ENCODE measurements around the gene DOK5.
"Not testable (repeated sequence)": the region's sequence is repeated elsewhere in the genome, so short reads cannot be mapped to it uniquely, and the experiment has no call there.

DOK5 gene

DNA sequence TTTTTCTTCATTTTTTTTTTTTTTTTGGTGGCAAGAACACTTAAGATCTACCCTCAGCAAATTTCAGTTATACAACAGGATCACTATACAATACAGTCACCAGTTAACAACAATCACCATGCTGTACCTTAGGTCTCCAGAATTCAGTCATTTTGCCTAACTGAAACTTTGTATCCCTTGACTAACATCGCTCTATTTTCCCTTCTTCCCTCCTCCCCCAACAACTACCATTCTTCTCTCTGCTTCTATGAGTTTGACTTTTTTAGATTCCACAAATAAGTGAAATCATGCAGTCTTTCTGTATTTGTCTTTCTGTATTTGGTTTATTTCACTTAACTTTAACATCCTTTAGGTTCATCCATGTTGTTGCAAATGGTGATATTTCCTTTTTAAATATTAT is 42.4 kb upstream of the DOK5 start:
- Histone ChIP-seq H3K27ac (ENCODE audit: low read length) (no peak overlapping the region), H3K4me3 (ENCODE audit: low read depth in 1 of 2, low read length in 2 of 2) (no peak overlapping the region), H3K36me3 (ENCODE audit: insufficient read depth, low read length) (no peaks in the 10 kb centered on the region), H3K4me1 (ENCODE audit: insufficient read depth, low read length) (no peaks in the 10 kb centered on the region), H4K20me1 (ENCODE audit: insufficient read depth, low read length) (no peaks in the 10 kb centered on the region), H3K79me2 (ENCODE audit: insufficient read depth, low read length) (no peaks in the 10 kb centered on the region), H3K27me3 (ENCODE audit: insufficient read depth, low read length, poor library complexity) (peaks cover 11% of the 10 kb centered on the region), H3K4me2 (ENCODE audit: insufficient read depth, low read length) (no peak overlapping the region), H2AFZ (ENCODE audit: low read depth, low read length) (no peak overlapping the region), H3K9me3 (ENCODE audit: insufficient read depth, low read length, severe bottlenecking) (no peaks in the 10 kb centered on the region), H3K9ac (ENCODE audit: low read depth, low read length) (no peak overlapping the region)
- TF ChIP-seq EZH2 (IDR thresholded peaks at IDR 0.05; ENCODE audit: borderline replicate concordance, low read depth, low read length, severe bottlenecking): no peak
- TF ChIP-seq, protein P1, sequence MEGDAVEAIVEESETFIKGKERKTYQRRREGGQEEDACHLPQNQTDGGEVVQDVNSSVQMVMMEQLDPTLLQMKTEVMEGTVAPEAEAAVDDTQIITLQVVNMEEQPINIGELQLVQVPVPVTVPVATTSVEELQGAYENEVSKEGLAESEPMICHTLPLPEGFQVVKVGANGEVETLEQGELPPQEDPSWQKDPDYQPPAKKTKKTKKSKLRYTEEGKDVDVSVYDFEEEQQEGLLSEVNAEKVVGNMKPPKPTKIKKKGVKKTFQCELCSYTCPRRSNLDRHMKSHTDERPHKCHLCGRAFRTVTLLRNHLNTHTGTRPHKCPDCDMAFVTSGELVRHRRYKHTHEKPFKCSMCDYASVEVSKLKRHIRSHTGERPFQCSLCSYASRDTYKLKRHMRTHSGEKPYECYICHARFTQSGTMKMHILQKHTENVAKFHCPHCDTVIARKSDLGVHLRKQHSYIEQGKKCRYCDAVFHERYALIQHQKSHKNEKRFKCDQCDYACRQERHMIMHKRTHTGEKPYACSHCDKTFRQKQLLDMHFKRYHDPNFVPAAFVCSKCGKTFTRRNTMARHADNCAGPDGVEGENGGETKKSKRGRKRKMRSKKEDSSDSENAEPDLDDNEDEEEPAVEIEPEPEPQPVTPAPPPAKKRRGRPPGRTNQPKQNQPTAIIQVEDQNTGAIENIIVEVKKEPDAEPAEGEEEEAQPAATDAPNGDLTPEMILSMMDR (IDR thresholded peaks at IDR 0.05; ENCODE audit: borderline replicate concordance, extremely low read depth, low read length, poor library complexity, severe bottlenecking): no peak
- ATAC-seq (ENCODE audit: insufficient read depth, low read depth) (no peak), DNase-seq (no peak)

DNA sequence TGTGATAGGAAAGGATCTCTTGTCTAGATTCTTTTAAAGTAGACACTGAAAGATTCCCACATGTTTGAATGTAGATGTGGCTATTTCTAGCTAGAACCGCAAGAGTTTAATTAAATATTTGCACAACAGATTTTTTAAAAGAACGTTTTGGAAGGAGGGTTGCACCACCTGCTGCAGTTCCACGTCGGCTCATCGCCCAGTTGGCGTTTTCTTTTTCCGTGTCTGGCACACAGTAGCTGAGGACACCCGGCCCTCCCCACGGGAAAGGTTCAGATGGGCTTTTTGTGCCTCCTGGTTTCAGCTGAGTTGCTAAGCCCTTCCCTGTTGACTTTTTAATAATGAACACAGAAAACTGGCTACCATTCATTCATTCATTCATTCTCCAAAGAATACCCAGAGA is 41.8 kb upstream of the DOK5 start:
- Histone ChIP-seq H3K4me2 (ENCODE audit: insufficient read depth, low read length) (no peak overlapping the region), H2AFZ (ENCODE audit: low read depth, low read length) (no peak overlapping the region), H3K4me3 (ENCODE audit: low read depth in 1 of 2, low read length in 2 of 2) (no peak overlapping the region), H3K27ac (ENCODE audit: low read length) (no peak overlapping the region), H3K9ac (ENCODE audit: low read depth, low read length) (no peak overlapping the region), H3K27me3 (ENCODE audit: insufficient read depth, low read length, poor library complexity) (peaks cover 11% of the 10 kb centered on the region), H4K20me1 (ENCODE audit: insufficient read depth, low read length) (no peaks in the 10 kb centered on the region), H3K79me2 (ENCODE audit: insufficient read depth, low read length) (no peaks in the 10 kb centered on the region), H3K9me3 (ENCODE audit: insufficient read depth, low read length, severe bottlenecking) (no peaks in the 10 kb centered on the region), H3K36me3 (ENCODE audit: insufficient read depth, low read length) (no peaks in the 10 kb centered on the region), H3K4me1 (ENCODE audit: insufficient read depth, low read length) (no peaks in the 10 kb centered on the region)
- DNase-seq (no peak), ATAC-seq (ENCODE audit: insufficient read depth, low read depth) (no peak)
- TF ChIP-seq EZH2 (IDR thresholded peaks at IDR 0.05; ENCODE audit: borderline replicate concordance, low read depth, low read length, severe bottlenecking): no peak
- TF ChIP-seq, protein P1 (IDR thresholded peaks at IDR 0.05; ENCODE audit: borderline replicate concordance, extremely low read depth, low read length, poor library complexity, severe bottlenecking): no peak

- ATAC-seq (ENCODE audit: insufficient read depth, low read depth): no peak
- Histone ChIP-seq H2AFZ (ENCODE audit: low read depth, low read length) (no peak overlapping the region), H3K27ac (ENCODE audit: low read length) (no peak overlapping the region), H3K27me3 (ENCODE audit: insufficient read depth, low read length, poor library complexity) (peaks cover 11% of the 10 kb centered on the region), H3K4me3 (ENCODE audit: low read depth in 1 of 2, low read length in 2 of 2) (no peak overlapping the region), H3K9ac (ENCODE audit: low read depth, low read length) (no peak overlapping the region), H3K9me3 (ENCODE audit: insufficient read depth, low read length, severe bottlenecking) (no peaks in the 10 kb centered on the region), H3K4me2 (ENCODE audit: insufficient read depth, low read length) (no peak overlapping the region), H3K4me1 (ENCODE audit: insufficient read depth, low read length) (no peaks in the 10 kb centered on the region), H4K20me1 (ENCODE audit: insufficient read depth, low read length) (no peaks in the 10 kb centered on the region), H3K79me2 (ENCODE audit: insufficient read depth, low read length) (no peaks in the 10 kb centered on the region), H3K36me3 (ENCODE audit: insufficient read depth, low read length) (no peaks in the 10 kb centered on the region)
- TF ChIP-seq, protein P1 (IDR thresholded peaks at IDR 0.05; ENCODE audit: borderline replicate concordance, extremely low read depth, low read length, poor library complexity, severe bottlenecking): no peak
- TF ChIP-seq EZH2 (IDR thresholded peaks at IDR 0.05; ENCODE audit: borderline replicate concordance, low read depth, low read length, severe bottlenecking): no peak
- no peak for DNase-seq
Measured at GRCh38 chr20:54434196-54434595, 41.2 kb upstream of the DOK5 start.

DNA sequence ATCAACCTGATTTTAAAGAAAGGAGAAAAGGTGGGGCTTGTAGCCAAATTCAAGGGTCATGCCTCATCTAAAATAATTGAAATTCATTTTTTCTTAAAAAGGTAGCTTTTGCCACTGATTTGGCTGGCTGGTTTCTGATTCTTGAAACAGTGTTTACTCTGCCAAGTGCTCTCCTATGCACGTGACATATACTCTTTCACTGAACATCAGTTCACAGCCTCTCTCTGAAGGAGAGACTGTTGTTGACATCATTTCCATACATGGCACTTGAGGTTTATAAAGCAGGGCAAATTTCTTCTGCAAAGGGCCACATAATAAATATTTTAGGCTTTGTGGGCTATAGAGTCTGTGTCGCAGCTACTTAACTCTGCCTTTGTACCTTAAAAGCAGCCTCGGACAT is 40.4 kb upstream of the DOK5 start:
- Histone ChIP-seq H3K4me1 (ENCODE audit: insufficient read depth, low read length) (no peaks in the 10 kb centered on the region), H2AFZ (ENCODE audit: low read depth, low read length) (no peak overlapping the region), H3K9me3 (ENCODE audit: insufficient read depth, low read length, severe bottlenecking) (no peaks in the 10 kb centered on the region), H3K4me3 (ENCODE audit: low read depth in 1 of 2, low read length in 2 of 2) (no peak overlapping the region), H3K27me3 (ENCODE audit: insufficient read depth, low read length, poor library complexity) (peaks cover 11% of the 10 kb centered on the region), H3K27ac (ENCODE audit: low read length) (no peak overlapping the region), H3K9ac (ENCODE audit: low read depth, low read length) (no peak overlapping the region), H3K4me2 (ENCODE audit: insufficient read depth, low read length) (no peak overlapping the region), H3K79me2 (ENCODE audit: insufficient read depth, low read length) (no peaks in the 10 kb centered on the region), H3K36me3 (ENCODE audit: insufficient read depth, low read length) (no peaks in the 10 kb centered on the region), H4K20me1 (ENCODE audit: insufficient read depth, low read length) (no peaks in the 10 kb centered on the region)
- TF ChIP-seq, protein P1 (IDR thresholded peaks at IDR 0.05; ENCODE audit: borderline replicate concordance, extremely low read depth, low read length, poor library complexity, severe bottlenecking): no peak
- TF ChIP-seq EZH2 (IDR thresholded peaks at IDR 0.05; ENCODE audit: borderline replicate concordance, low read depth, low read length, severe bottlenecking): no peak
- ATAC-seq (ENCODE audit: insufficient read depth, low read depth) (no peak), DNase-seq (no peak)

DNA sequence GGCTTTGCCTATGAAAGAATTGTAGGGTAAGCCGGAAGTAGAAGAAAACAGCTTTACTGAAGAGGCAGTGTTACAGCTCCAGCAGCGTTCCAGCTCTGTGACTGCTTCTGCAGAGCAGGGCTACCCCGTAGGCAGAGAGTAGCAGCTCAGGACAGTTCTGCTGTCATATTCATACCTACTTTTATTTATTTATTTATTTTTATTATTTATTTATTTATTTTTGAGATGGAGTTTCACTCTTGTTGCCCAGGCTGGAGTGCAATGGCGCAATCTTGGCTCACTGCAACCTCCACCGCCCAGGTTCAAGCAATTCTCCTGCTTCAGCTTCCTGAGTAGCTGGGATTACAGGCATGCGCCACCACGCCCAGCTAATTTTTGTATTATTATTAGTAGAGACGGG is 39.0 kb upstream of the DOK5 start:
- not testable (repeated sequence) for H2AFZ ChIP-seq (ENCODE audit: low read depth, low read length); H3K36me3 ChIP-seq (ENCODE audit: insufficient read depth, low read length); H3K79me2 ChIP-seq (ENCODE audit: insufficient read depth, low read length); H3K27me3 ChIP-seq (ENCODE audit: insufficient read depth, low read length, poor library complexity); H3K9ac ChIP-seq (ENCODE audit: low read depth, low read length); H3K9me3 ChIP-seq (ENCODE audit: insufficient read depth, low read length, severe bottlenecking); ATAC-seq (ENCODE audit: insufficient read depth, low read depth); H4K20me1 ChIP-seq (ENCODE audit: insufficient read depth, low read length); H3K4me1 ChIP-seq (ENCODE audit: insufficient read depth, low read length); H3K4me3 ChIP-seq (ENCODE audit: low read depth in 1 of 2, low read length in 2 of 2); H3K4me2 ChIP-seq (ENCODE audit: insufficient read depth, low read length); DNase-seq; H3K27ac ChIP-seq (ENCODE audit: low read length)
